PFSK-1 (cell line): ENCODE data around the gene CTBP2.

Source experiments
- FOXP2 ChIP-seq: optimal IDR thresholded peaks from 2 replicates; pipeline ENCODE3; 2011; ENCODE audit warnings: borderline replicate concordance, control low read depth, inconsistent platforms; ENCODE audit not compliant: insufficient read depth; ENCODE audit errors: extremely low read length, extremely low read depth
- POLR2AphosphoS5 ChIP-seq: IDR thresholded peaks from 2 replicates; pipeline ENCODE4 v1.6.1; 2012; ENCODE audit warnings: low read depth, mild to moderate bottlenecking, control low read depth, low read length, moderate library complexity
- SIN3A ChIP-seq: IDR thresholded peaks from 2 replicates; pipeline ENCODE4 v1.6.1; 2012; ENCODE audit warnings: mild to moderate bottlenecking, low read length, moderate library complexity, borderline replicate concordance; ENCODE audit not compliant: insufficient read depth
- TAF1 ChIP-seq: IDR thresholded peaks from 2 replicates; pipeline ENCODE4 v1.6.1; 2012; ENCODE audit warnings: low read length, control low read depth, borderline replicate concordance; ENCODE audit not compliant: insufficient read depth
- TF ChIP-seq, protein P1 (sequence below), 2 experiments: IDR thresholded peaks; 2 replicates each; pipeline versions ENCODE4 v1.6.1 to v1.8.0; 2011 to 2012; ENCODE audit warnings: low read depth in 2 of 2, low read length in 2 of 2, control low read depth in 1 of 2, inconsistent platforms in 1 of 2, mild to moderate bottlenecking in 1 of 2, moderate library complexity in 1 of 2; ENCODE audit not compliant: insufficient read depth in 1 of 2

DNA sequence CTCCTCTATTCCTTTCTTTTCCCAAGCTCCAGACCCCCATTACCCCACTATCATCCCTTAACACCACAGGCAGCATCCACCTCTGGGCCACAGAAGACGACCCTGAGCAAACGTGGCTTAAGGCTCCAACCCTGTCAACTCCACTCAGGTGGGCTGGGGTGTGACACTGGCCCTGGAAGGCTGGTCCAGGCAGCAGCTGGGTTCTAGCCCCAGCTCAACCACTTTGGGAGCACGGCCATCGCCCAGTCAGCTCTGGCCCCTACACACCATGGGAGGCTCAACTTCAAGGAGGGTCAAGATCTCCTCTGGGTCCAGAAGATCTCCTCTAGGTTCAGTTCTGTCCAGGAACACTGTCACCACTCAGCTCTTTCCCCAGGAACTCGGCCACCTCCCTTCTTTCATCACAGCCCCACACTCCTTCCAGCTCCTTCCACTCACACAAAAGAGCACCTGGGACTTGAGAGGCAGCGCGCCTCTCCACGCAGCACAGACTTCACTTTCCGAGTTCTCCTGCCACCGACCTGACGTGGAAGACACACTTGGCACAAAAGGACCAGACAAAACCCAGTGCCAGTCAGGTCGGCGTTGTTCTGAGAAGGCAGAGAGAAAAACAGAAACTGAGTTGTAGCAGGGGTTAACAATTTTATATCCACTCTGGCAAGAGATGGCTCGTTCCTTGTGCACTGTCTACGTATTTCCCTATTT, 84.1 kb downstream of the CTBP2 start:
- TF ChIP-seq POLR2AphosphoS5 (no peak), SIN3A (no peak), TAF1 (no peak), FOXP2 (no peak)
- TF ChIP-seq, protein P1, sequence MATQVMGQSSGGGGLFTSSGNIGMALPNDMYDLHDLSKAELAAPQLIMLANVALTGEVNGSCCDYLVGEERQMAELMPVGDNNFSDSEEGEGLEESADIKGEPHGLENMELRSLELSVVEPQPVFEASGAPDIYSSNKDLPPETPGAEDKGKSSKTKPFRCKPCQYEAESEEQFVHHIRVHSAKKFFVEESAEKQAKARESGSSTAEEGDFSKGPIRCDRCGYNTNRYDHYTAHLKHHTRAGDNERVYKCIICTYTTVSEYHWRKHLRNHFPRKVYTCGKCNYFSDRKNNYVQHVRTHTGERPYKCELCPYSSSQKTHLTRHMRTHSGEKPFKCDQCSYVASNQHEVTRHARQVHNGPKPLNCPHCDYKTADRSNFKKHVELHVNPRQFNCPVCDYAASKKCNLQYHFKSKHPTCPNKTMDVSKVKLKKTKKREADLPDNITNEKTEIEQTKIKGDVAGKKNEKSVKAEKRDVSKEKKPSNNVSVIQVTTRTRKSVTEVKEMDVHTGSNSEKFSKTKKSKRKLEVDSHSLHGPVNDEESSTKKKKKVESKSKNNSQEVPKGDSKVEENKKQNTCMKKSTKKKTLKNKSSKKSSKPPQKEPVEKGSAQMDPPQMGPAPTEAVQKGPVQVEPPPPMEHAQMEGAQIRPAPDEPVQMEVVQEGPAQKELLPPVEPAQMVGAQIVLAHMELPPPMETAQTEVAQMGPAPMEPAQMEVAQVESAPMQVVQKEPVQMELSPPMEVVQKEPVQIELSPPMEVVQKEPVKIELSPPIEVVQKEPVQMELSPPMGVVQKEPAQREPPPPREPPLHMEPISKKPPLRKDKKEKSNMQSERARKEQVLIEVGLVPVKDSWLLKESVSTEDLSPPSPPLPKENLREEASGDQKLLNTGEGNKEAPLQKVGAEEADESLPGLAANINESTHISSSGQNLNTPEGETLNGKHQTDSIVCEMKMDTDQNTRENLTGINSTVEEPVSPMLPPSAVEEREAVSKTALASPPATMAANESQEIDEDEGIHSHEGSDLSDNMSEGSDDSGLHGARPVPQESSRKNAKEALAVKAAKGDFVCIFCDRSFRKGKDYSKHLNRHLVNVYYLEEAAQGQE (IDR thresholded peaks at IDR 0.05; ENCODE audit: insufficient read depth in 1 of 2, low read depth in 2 of 2, low read length in 2 of 2), result no peak
